GM21529 (cell line): ENCODE measurements around the gene PLCD1.

Source experiments
- ATAC-seq: cut with Tn5 transposase; IDR thresholded peaks from one replicate; pipeline ENCODE4 v1.9.1; 2021; ENCODE audit not compliant: unreplicated experiment

The PLCD1 gene

DNA sequence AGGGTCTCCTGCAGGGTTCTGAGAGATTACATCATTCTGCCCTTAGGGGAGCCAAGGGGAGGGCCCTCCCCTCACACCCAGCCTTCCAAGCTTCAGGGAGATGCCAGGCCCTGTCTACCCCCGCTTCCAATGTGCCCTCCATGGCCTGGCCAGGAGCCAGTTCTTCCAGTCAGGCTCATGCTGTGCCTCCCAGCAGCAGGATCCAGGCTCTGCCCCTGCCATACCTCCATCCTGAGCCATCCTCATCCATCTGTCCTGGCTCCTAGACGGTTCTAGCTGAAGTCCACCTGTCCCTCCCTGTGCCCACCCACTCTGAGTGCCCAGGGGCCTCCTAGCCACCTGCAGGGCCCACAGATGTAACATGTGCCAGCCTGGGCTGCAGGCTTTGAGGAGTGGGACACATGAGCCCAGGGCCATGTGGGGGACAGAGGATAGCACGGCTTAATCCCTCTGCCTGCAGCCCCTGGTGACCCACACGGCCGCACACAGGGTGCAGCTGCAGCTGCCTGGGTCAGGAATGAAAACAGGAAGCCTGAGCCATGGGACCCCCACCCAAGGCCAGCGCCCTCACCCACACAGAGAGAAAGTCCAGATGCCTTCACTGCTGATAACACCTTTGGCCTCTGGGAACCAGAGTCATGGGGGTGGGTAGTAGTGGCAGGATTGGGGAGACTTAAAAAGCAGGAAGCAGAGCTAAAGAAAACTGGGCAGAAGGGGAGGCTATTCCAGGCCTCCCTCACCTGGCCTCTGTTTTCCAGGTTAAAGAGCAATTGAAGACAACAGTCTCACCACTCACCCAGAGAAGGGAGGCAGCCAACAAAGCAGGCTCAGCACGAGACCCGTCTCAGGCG, 11.8 kb downstream of the PLCD1 start:
- no peak for ATAC-seq

DNA sequence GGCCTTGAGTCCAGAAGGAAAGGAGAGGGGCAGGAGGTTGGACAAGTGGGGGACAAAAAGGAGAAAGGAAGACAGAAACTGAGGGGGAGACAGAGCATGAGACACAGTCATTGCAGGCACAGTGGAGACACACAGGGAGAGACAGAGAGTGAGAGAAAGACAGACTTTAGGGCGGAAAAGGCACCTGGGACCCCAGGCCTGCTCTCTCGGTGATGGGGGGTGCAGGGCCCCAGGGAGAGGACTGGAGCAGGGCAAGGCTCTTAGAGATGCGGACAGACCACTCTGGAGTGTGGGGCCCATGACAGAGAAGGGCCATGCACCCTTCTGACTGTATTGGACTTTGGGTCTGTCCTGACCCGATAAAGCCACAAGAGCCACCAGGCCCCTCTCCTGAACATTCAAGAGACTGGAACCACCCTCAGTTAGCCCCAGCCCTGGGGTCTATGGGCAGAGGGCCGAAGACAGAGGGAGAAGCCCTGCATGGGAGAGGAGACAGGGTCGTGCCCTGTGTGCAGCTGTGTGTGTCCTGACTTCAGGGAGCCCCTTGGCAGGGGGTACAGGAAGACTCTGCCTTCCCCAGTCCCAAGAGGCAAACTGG, 12.5 kb downstream of the PLCD1 start:
- ATAC-seq, result no peak

DNA sequence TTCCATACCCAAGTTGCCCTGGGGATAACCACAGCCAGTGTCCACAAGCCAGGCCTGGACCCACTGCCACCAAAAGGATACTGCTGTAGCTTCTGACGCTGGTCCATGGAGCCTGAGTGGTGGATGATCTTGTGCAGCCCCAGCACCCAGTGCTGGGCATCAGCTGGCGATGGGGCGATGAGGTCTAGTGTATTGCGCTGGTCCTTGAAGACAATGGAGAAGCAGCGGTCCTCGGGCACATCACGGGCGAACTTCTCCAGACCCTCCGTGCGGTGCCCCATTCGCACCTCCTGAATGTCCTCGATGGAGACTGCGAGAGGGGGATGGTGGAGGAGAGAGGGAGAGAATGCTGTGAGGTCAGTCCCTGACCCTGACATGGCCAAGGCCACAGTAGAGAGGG, 13.0 kb downstream of the PLCD1 start:
- ATAC-seq, result no peak

DNA sequence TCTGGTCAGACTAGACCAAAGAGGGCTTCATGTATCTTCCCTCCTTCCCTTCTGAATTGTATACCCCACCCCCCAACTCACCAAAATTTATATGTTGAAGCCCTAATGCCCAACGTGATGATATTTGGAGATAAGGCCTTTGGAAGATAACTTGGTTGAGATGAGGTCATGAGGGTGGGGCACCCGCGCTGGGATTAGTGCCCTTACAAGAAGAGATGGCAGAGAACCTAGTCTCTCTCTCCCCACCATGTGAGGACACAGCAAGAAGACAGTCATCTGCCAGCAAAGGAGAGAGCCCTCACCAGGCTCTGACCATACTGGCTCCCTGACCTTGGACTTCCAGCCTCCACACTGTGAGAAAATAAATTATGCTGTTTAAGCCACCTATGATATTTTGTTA, 13.5 kb downstream of the PLCD1 start:
- no peak for ATAC-seq

DNA sequence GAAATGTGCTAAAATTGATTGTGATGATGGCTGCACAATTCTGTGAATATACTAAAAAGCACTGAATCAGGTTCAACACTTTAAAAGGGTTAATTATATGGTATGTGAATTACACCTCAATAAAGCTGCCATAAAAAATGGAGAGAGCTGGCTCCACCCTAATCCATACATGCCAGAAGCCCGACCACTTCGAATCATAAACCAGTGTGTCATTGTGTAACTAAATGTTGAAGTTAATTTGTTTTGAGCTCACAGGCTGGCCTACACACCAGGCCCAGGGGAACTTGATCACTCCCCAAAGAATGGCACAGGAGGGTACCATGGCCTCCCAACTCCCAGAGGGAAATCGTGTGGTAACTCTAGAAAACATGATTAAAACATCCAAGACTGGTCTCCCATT, 14.0 kb downstream of the PLCD1 start:
- no peak for ATAC-seq

DNA sequence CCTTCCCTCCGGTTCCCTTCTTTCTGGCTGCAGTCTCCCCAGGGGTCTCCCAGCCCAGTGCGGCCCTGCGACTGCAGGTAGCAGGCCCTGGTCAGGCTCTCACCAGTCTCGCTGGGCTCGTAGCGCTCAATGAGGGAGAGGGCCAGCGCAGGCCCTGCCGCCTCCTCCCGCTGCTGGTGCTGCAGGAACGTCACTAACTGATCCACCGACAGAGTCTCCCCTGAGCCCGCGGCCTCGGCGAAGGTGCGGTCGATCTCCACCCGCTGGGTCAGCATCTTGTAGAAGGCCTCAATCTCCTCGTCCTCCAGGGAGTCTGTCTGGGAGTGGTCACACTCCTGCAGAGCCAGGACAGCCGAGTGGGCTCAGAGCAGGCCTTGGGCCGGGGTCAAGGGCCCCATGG, 18.3 kb downstream of the PLCD1 start:
- no peak for ATAC-seq

DNA sequence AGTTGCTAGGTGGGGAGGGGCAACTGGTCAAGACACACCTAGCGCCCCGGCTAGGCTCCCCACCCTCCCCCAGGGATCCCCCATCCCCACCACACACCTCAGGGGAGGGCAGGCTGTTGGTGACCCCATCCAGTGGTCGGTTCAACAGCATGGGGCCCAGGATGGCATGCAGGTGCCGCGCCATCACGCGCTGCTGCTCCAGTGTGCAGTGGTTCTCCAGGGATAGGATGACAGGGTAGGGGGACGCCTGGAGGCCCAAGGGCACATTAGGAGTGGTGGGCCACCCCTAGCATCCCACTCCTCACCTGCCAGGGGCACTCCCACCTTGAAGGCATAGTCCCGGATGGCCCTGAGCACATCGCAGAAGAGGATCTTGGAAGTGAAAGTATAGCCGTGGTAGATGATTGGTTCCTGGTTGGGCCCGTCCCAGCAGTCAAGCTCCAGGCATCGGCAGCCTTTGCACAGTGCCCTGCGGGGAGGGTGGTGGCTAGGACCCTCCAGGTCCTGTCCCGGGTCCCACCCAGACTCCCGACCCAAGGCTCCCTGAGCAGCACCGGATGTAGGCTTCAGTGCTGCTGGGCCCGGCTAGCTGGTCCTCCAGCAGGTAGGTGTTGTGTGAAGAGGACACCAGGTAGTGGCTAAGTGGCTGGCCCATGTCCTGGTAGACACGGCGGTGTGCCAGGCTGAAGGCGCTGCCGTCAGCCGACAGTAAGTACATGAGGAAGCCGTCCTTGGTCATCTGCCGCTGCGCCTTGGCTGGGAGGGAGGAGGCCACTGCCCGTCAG, 19.4 kb downstream of the PLCD1 start:
- peak; percentile 46 for ATAC-seq

DNA sequence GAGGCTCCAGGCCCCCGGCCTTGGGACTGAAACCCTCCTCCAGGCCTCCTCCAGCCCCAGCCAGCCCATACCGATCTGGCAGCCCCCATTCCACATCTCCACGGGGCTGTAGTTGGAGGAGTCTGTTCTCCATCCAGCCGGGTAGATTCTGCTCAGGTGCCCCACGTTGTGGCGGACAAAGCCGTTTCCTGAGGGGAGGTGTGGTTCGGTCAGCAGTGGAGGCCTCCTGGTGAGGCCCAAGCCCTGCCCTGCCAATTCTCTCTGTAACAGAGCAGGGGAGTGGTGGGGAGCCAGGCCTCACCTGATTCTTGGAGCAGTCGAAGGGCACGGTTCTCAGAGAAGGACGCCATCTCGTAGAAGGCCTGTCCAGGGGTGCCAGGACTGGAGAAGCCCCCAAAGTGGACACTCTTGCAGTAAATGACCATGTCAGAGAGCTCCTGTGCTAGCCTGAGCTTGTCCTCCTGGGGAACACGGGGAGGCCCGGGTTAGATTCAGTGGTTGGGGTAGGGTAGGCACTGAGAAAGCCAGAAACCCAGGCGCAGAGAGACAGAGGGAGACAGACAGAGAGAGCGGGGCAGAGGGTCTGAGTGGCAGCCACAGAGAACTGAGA, 20.4 kb downstream of the PLCD1 start:
- no peak for ATAC-seq

DNA sequence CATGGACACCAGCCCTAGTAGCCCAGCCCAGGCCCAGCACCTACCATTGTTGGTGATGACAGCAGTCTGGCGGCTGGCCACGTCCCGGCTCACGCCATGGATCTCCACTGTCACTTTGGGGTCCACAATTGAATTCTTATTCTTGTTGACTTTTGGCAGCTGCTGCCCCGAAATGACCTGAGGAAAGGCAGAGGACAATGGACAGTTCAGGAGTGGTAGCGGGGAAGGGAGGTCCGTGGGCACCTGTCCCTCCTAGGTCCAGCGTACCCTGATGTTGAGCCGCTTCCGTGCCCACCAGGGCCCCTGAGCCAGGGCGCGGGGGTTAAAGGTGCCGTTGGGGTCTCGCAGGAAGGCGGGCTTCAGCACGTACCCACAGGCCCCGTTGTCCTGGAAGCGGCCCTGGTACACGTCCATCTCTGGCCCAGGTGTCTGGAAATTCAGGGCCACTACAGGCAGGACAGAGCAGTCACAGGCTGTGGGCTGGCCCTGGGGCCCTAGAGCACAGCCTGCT, 21.2 kb downstream of the PLCD1 start:
- no peak for ATAC-seq

DNA sequence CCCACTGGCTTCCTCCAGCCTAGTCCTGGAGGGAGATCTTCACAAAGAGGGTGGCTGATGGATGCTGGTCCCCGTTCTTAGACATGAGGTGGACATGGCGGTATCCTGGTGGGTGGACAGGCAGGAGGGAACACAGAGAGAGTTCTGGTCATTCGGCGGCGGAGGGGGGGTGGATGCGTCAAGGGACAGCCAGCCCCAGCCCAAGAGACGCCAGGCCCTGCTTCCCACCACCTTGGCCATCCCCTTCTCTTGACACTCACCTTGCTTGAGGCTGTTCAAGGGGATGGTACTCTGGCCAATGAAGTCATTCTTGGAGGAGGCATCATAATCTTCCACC, 21.7 kb downstream of the PLCD1 start:
- ATAC-seq, result no peak

DNA sequence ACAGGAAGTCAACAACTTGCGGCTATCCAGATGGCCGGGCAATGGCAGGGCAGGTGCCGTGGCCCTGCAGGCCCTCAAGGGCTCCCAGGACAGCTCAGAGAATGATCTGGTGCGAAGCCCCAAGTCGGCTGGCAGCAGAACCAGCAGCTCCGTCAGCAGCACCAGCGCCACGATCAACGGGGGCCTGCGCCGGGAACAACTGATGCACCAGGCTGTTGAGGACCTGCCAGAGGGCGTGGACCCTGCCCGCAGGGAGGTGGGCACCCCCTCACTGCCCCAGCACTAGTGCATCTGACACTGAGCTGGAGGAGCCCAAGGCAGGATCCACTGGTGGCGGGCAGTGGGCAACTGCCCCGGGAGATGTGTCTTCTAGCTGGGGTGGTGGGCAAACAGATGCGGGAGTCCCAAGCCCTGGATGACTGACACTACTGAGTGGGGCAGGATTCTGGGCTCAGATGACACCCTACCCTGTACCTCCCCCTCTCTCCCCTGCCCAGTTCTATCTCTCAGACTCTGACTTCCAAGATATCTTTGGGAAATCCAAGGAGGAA, 22.9 kb downstream of the PLCD1 start:
- no peak for ATAC-seq

DNA sequence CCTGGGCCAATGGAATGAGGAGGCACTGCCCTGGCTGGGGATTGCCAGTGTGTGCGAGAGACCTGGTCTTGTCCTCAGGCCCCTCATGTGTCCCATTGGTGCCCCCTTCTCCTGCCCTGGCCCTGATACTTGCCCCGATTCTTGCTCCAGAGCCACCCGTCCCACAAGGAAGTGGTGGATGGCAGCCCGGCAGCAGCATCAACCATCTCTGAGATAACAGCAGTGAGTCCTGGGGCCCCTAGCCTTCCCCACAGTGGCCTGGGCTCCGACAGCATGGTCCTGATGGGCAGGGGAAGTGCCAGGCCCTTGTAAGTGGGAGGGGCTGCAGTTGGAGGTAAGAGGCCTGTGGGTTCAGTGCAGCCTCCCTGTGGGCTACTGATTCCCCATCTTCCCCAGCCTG, 23.4 kb downstream of the PLCD1 start:
- ATAC-seq, result no peak

DNA sequence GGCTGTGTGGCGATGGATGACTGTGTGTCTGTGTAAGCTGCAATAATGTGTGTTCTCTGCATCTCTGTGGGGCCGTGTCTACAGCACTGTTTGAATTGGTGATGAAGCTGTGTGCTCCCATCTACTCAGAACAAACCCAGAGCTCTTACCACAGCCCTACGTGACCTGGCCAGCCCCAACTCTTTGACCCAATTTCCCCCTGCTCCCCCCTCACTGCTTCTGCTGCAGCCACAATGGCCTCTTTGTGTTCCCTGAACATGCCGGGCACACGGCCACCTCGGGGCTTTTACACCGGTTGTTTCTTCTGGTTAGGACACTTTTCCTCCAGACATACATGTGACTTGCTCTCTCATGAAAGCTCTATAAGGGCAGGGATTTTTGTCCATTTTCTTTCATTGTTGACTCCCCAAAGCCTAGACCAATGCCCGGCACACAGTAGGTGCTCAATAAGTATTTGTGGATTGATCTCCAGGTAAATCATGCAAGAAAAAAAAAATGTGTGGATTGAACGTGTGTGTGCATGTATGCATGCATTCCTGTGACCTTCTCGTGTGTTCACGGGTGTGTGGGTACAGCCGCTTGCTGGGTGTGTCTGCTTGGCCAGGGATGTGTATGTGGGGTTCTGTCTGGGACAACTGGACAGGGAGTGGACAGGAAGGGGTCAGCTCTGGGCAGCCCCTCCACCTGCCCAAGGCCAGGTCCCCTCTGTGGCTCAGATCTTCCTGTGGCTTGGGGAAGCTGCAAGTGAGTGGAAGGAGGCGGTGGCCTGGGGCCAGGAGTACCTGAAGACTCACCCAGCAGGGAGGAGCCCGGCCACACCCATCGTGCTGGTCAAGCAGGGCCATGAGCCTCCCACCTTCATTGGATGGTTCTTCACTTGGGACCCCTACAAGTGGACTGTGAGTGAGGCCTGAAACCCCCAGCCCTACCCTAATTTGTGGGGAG, 24.1 kb downstream of the PLCD1 start:
- no peak for ATAC-seq

DNA sequence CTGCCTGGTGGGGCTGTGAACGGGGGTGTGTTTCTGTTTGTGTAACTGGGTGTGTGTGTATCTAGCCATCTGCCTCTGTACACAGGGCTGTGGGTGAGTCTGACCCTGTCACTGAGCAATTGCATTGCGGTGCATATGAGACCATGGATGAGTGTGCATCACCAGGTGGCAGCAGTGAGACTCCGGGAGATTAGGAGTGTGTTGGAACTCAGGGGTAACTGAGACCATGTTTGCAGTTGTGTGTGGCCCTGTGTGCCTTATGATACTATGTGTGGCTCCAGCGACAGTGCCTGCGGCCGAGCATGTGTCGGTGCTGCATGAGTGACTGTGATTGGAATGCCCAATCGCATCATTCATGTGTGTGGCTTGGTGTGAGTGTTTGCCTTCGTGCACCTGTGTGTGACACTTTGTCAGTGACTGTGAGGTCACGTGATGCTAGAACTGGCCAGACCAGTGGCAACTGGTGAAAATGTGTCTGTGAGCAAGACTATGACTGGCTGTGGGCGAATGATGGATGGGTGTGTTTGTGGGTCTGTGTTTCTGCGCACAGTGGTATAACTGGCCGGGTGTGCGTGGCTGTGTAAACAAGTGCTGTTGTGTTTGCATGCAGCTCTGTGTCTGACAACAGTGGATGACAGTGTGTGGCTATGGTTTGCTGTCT, 24.9 kb downstream of the PLCD1 start:
- ATAC-seq, result peak; percentile 52

DNA sequence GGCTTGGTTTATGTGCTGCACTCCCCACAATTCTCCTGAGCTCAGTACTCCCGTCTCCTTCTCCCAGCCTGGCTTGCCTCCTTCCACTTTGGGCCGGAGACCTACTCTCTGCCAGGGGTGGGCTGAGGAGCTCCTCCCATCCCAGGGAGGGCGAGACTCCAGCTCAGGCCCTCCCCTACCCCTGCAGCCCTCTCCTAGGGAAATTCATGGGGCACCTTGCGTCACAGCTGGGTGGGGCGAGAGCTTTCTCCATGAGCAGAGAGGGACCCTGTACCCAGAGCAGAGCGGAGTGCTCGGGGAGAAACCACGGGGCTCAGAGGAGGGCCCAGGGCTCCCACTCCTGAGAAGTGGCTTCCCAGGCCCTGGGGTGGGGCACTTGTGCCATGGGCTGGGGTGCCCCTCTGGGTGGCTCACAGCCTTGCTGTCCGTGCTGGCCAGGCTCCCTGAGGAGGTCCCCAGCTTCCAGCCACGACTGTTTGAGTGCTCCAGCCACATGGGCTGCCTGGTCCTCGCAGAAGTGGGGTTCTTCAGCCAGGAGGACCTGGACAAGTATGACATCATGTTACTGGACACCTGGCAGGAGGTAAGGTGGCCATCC, 25.5 kb downstream of the PLCD1 start:
- no peak for ATAC-seq

DNA sequence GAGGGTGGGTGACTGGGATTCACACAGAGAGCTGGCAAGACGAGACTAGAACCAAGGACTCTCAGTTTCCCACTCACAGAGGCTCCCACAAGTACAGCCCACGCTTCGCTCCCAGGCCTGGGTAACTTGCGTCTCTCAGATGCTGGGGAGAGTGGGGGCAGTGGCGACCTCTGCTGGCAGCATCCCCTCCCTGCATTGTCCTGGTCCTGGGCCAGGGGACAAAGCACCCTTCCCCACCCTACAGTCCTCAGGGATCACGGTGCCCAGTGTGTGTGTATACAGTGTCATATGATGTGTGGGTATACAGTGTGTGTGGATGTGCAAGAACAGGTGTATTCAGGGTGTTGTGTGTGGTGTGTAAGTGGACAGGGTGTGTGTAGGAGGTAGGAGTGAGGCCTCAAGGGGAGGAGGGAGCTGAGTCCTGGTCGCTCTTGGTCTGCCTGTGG, 26.0 kb downstream of the PLCD1 start:
- no peak for ATAC-seq

DNA sequence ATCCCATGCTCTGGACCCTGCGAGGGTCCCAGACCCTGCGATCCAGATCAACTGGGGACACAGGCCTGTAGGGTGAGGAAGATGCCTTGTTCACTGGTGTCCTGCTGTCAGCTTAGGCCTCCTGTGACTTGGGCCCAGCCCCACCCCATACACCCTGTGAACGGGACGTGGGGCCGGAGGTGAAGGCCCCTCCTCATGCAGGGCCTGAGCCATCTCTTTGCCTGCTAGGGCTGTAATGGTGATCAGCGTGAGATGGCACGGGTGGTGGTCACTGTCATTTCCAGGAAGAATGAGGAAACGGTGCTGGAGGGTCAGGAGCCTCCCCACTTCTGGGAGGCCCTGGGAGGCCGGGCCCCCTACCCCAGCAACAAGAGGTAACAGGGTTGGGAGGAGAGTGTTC, 26.5 kb downstream of the PLCD1 start:
- no peak for ATAC-seq

DNA sequence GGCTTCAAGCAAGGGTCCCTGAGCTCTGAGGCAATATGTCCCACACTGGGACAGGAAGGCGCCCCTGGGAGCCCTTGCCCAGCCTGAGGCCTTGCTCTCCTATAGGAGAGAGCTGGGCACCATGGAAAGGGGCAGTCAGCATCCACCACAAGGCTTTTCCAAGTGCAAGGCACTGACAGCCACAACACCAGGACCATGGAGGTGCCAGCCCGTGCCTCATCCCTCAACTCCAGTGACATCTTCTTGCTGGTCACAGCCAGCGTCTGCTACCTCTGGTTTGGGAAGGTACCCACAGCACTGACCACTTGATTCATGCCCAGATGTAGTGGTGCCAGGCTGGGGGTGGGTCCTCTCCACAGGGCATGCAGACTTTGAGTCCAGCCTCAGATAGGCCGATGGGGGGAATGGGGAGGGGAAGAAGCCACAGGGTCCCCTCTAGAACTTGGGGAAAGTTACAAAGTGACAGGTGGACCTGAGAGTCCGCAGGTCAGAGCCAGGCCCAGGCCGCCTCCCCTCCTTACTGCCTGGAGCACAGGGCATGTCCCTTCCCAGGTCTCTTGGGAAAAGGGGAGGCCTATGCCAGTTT, 27.1 kb downstream of the PLCD1 start:
- ATAC-seq, result no peak
